ENCODE data around the gene ERC2. TPM values are rescaled to one million over a fixed set of nuclear protein-coding genes. Genes with fewer than 3 reads are reported as not detected.

ERC2 gene
- total RNA-seq, 1 experiment from 2014 or later, result 0.90 TPM

DNA sequence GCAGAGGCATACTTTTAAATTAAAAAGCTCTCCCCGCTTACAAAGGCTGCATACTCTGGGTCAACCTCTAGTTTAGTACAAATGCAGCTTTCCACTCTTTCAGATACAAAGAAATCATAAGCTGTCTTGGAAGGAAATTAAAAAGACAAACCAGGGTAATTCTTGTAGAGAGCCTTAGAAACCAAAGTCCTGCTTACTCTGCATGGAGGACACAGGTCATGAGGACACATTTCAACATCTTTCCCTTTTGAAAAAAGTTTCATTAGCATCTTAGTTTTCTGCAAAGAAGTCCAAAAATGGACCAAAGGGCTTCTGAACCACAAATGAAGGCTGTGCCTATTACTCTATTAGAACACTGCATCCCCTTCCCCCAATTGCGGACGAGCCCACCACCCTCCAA is 930.7 kb downstream of the ERC2 start:
- BruUV-seq (replicated peaks), result no TSS peak
- ChIA-PET POLR2A (ENCODE audit: low non-redundant PET) (no interaction called here), CTCF (interaction anchor here (0.6 kb wide), 1 partner anchor 803 kb away, joined by 3 read pairs; no protein-coding TSS in a partner anchor)
- H3K9me3 ChIP-seq (ENCODE audit: low read depth, low read length, poor library complexity, severe bottlenecking), result no peaks in the 10 kb centered on the region
- H3K4me1 ChIP-seq (ENCODE audit: insufficient read depth, low read length, poor library complexity, severe bottlenecking), result no peaks in the 10 kb centered on the region
- intact Hi-C loops (cut with micrococcal nuclease; ENCODE audit: unreplicated experiment), result no loop called here
- no peaks in the 10 kb centered on the region for H3K27me3 ChIP-seq (replicated peaks; ENCODE audit: insufficient read depth, low read depth, low read length, poor library complexity)
- no peak for DNase-seq (ENCODE audit: low spot score)
- TF ChIP-seq EZH2 (IDR thresholded peaks at IDR 0.05; ENCODE audit: borderline replicate concordance, low read depth, low read length, poor library complexity, severe bottlenecking), result no peak
- TF ChIP-seq CTCF (conservative IDR thresholded peaks at IDR 0.05; ENCODE audit: low read depth, low read length), result no peak
- H3K36me3 ChIP-seq (ENCODE audit: insufficient read depth, low read length, poor library complexity, severe bottlenecking), result no peaks in the 10 kb centered on the region
- no peak overlapping the region for H3K4me3 ChIP-seq (ENCODE audit: low read depth, low read length, poor library complexity, severe bottlenecking)
- no peak overlapping the region for H3K27ac ChIP-seq (ENCODE audit: low read depth, low read length, poor library complexity, severe bottlenecking)

GRCh38 chr3:55537129-55537528 is 931.1 kb downstream of the ERC2 start:
- ChIA-PET CTCF (no interaction called here), POLR2A (ENCODE audit: low non-redundant PET) (no interaction called here)
- no peaks in the 10 kb centered on the region for H3K27me3 ChIP-seq (replicated peaks; ENCODE audit: insufficient read depth, low read depth, low read length, poor library complexity)
- no peaks in the 10 kb centered on the region for H3K4me1 ChIP-seq (ENCODE audit: insufficient read depth, low read length, poor library complexity, severe bottlenecking)
- no peak overlapping the region for H3K4me3 ChIP-seq (ENCODE audit: low read depth, low read length, poor library complexity, severe bottlenecking)
- BruUV-seq (replicated peaks), result no TSS peak
- TF ChIP-seq EZH2 (IDR thresholded peaks at IDR 0.05; ENCODE audit: borderline replicate concordance, low read depth, low read length, poor library complexity, severe bottlenecking), result no peak
- no peak for TF ChIP-seq CTCF (conservative IDR thresholded peaks at IDR 0.05; ENCODE audit: low read depth, low read length)
- no peaks in the 10 kb centered on the region for H3K36me3 ChIP-seq (ENCODE audit: insufficient read depth, low read length, poor library complexity, severe bottlenecking)
- no peak for DNase-seq (ENCODE audit: low spot score)
- H3K27ac ChIP-seq (ENCODE audit: low read depth, low read length, poor library complexity, severe bottlenecking), result no peak overlapping the region
- H3K9me3 ChIP-seq (ENCODE audit: low read depth, low read length, poor library complexity, severe bottlenecking), result no peaks in the 10 kb centered on the region
- intact Hi-C loops (cut with micrococcal nuclease; ENCODE audit: unreplicated experiment), result no loop called here

DNA sequence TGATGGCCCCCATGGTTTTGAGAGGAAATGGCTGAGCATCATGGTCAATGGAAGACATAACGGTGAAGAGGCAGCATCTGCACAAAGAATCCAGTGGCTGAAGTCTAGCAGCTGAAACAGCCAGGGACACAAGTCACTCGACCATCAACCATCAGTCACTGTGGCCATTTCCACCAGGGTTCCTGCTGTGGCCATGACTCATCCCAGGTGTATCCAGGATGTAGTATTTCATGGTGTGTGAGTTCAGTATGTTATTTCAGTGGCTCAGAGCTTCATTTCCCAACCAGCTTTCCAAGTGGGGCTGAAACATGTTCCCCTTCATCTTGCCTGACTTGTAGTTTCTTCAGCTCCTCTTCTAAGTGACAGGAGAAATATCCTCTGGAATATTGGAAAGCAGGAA is 933.4 kb downstream of the ERC2 start:
- Histone ChIP-seq H3K9me3 (ENCODE audit: low read depth, low read length, poor library complexity, severe bottlenecking) (no peaks in the 10 kb centered on the region), H3K4me1 (ENCODE audit: insufficient read depth, low read length, poor library complexity, severe bottlenecking) (no peaks in the 10 kb centered on the region), H3K27ac (ENCODE audit: low read depth, low read length, poor library complexity, severe bottlenecking) (no peak overlapping the region), H3K36me3 (ENCODE audit: insufficient read depth, low read length, poor library complexity, severe bottlenecking) (no peaks in the 10 kb centered on the region), H3K27me3 (replicated peaks; ENCODE audit: insufficient read depth, low read depth, low read length, poor library complexity) (no peaks in the 10 kb centered on the region), H3K4me3 (ENCODE audit: low read depth, low read length, poor library complexity, severe bottlenecking) (no peak overlapping the region)
- CTCF ChIA-PET, result no interaction called here
- DNase-seq (ENCODE audit: low spot score), result no peak
- TF ChIP-seq CTCF (conservative IDR thresholded peaks at IDR 0.05; ENCODE audit: low read depth, low read length), result no peak
- no peak for TF ChIP-seq EZH2 (IDR thresholded peaks at IDR 0.05; ENCODE audit: borderline replicate concordance, low read depth, low read length, poor library complexity, severe bottlenecking)
- intact Hi-C loops (cut with micrococcal nuclease; ENCODE audit: unreplicated experiment), result no loop called here
- no TSS peak for BruUV-seq (replicated peaks)
- POLR2A ChIA-PET (ENCODE audit: low non-redundant PET), result no interaction called here

Measured in A673 (cell line).